ENCODE data around the gene AVP. TPM values are rescaled to one million over a fixed set of nuclear protein-coding genes. Genes with fewer than 3 reads are reported as not detected.
"Not testable (repeated sequence)": the region's sequence is repeated elsewhere in the genome, so short reads cannot be mapped to it uniquely, and the experiment has no call there.

The AVP gene
- total RNA-seq, 1 donor, result not detected

DNA sequence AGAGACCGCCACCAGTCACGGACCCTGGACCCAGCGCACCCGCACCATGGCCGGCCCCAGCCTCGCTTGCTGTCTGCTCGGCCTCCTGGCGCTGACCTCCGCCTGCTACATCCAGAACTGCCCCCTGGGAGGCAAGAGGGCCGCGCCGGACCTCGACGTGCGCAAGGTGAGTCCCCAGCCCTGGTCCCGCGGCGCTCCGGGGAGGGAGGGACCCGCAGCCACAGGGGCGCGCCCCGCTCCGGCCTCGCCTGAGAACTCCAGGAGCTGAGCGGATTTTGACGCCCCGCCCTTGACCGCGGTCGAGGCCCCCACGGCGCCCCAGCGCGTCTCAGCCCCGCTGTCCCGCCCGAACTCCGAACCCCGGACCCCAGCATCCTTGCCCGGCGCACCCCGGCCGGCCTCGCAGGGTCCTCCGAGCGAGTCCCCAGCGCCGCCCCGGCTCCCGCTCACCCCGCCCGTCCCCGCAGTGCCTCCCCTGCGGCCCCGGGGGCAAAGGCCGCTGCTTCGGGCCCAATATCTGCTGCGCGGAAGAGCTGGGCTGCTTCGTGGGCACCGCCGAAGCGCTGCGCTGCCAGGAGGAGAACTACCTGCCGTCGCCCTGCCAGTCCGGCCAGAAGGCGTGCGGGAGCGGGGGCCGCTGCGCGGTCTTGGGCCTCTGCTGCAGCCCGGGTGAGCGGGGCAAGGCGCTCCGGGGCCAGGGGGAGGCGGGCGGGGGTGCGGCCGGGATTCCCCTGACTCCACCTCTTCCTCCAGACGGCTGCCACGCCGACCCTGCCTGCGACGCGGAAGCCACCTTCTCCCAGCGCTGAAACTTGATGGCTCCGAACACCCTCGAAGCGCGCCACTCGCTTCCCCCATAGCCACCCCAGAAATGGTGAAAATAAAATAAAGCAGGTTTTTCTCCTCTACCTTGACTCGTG lies 12.7 kb downstream of the AVP start, which contains the start of gene OXT:
TSS of gene OXT (plus strand) at position 11 of the 920 bp plus-strand sequence. CDS start at position 47, 36 bp downstream.
- H3K4me3 ChIP-seq (ENCODE audit: low read depth, low read length), result peak within 1 kb of the TSS; percentile 45
- no peak for TF ChIP-seq CTCF (IDR thresholded peaks at IDR 0.05; ENCODE audit: insufficient read depth, low read depth, low read length)
- no peak for DNase-seq (ENCODE audit: low read depth)

- no peak for TF ChIP-seq CTCF (IDR thresholded peaks at IDR 0.05; ENCODE audit: insufficient read depth, low read depth, low read length)
- H3K4me3 ChIP-seq (ENCODE audit: low read depth, low read length), result peak overlapping the region; percentile 45
- DNase-seq (ENCODE audit: low read depth), result no peak
These were observed 13.3 kb downstream of the AVP start for GRCh38 chr20:3071266-3071609.

DNA sequence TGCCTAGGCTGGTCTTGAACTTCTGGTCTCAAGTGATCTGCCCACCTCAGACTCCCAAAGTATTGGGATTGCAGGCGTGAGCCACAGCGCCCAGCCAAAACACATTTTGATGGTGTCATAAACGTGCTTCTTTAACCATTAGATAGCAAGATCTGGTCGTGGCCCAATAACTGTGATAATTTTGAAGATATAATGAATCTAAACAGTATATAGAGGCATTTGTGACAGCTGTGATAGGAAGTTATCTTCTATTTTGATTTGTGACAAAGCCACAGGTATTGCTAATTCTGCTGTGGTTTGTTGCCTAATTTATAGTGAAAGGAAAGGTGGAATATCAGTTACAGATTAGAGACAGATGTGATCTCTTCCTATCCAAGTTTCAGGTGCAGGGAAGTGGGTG lies 13.8 kb downstream of the AVP start:
- no peak for DNase-seq (ENCODE audit: low read depth)
- no peak overlapping the region for H3K4me3 ChIP-seq (ENCODE audit: low read depth, low read length)
- no peak for TF ChIP-seq CTCF (IDR thresholded peaks at IDR 0.05; ENCODE audit: insufficient read depth, low read depth, low read length)

- DNase-seq (ENCODE audit: low read depth), result no peak
- TF ChIP-seq CTCF (IDR thresholded peaks at IDR 0.05; ENCODE audit: insufficient read depth, low read depth, low read length), result no peak
- no peak overlapping the region for H3K4me3 ChIP-seq (ENCODE audit: low read depth, low read length)
These were observed 15.3 kb downstream of the AVP start for GRCh38 chr20:3068986-3069900.

DNA sequence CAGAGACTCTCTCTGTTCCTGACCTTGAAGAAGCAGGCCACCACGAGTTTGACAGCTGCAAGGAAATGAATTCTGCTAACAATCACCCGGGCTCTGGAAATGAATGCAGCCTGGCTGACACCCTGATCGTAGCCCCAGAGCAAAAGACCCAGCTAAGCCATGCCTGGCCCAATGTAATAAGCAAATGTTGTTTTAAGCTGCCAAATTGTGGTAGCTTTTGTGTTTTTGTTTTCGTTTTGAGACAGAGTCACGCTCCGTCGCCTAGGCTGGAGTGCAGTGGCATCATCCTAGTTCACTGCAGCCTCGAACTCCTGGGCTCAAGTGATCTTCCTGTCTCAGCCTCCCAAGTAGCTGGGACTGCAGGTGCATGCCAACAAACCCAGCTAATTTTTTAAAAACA lies 16.4 kb downstream of the AVP start:
- no peak for TF ChIP-seq CTCF (IDR thresholded peaks at IDR 0.05; ENCODE audit: insufficient read depth, low read depth, low read length)
- DNase-seq (ENCODE audit: low read depth), result peak; percentile 17
- H3K4me3 ChIP-seq (ENCODE audit: low read depth, low read length), result no peak overlapping the region

DNA sequence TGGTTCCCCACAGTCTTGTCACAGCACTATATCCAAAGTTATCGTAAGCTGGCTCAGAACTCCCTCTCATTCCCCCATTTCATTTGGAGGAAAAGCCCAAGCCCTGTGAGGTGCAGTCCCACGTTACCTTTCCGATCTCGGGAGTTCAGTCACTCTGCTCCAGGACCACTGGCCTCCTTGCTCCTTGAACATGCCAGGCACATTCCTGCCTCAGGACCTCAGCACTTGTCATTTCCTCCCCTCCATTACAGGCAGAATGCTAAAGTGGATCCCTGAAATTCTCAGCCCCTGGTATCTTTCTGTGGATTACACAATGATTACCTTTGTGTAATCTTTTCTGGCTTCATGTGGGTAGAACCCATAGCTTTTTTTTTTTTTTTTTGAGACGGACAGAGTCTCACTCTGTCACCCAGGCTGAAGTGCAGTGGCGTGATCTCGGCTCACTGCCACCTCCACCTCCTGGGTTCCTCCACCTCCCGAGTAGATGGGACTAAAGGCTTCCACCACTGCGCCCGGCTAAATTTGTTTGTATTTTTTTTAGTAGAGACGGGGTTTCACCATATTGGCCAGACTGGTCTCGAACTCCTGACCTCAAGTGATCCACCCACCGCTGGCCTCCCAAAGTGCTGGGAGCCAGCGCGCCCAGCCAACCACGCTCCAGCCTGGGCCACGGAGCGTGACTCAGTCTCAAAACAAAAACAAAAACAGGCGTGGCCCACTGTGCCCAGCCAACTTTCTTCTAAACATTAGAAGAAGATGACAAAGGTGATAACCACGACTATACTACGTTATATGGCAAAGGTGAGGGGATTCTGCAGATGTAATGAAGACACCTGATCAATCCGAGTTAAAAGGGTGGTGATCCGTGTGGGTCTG lies 17.1 kb downstream of the AVP start:
- no peak for TF ChIP-seq CTCF (IDR thresholded peaks at IDR 0.05; ENCODE audit: insufficient read depth, low read depth, low read length)
- peak; percentile 72 for DNase-seq (ENCODE audit: low read depth)
- H3K4me3 ChIP-seq (ENCODE audit: low read depth, low read length), result no peak overlapping the region

GRCh38 chr20:3064119-3064518 lies 20.4 kb downstream of the AVP start:
- DNase-seq (ENCODE audit: low read depth), result not testable (repeated sequence)

More at GRCh38 chr20:3064119-3064518, 20.4 kb downstream of the AVP start:
- H3K4me3 ChIP-seq (ENCODE audit: low read depth, low read length), result not testable (repeated sequence)
